PC-3 (cell line): ENCODE measurements around the gene ANLN.

Experiments
- EZH2 ChIP-seq: fragments of 300-600 bp; sonication (generic); IDR thresholded peaks from one replicate; pipeline ENCODE4 v1.6.1; 2017; ENCODE audit warnings: antibody characterized with exemption, mild to moderate bottlenecking, low read length; ENCODE audit not compliant: unreplicated experiment
- EZH2phosphoT487 ChIP-seq: fragments of 300-600 bp; sonication (generic); IDR thresholded peaks from 2 replicates; pipeline ENCODE4 v1.6.1; 2018; ENCODE audit warnings: mild to moderate bottlenecking, antibody characterized with exemption, low read length, borderline replicate concordance
- TF ChIP-seq, protein P1 (sequence below): fragments of 300-600 bp; sonication (generic); conservative IDR thresholded peaks from 2 replicates; pipeline ENCODE4 v1.5.1; 2017; ENCODE audit warnings: antibody characterized with exemption, low read depth, mild to moderate bottlenecking, low read length

DNA sequence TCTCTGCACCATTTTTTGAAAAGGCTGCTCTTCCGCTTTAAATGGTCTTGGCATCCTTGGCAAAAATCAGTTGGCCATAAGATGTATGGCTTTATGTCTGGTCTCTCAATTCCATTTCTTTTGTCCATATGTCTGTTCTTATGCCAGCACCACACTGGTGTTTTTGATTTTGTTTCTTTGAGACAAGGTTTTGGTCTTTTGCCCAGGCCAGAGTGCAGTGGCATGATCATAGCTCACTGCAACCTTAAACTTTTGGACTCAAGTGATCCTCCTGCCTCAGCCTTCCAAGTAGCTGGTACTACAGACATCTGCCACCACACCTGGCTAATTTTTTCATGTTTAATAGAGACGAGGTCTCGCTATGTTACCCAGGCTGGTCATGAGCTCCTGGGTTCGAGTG lies 48.5 kb downstream of the ANLN start:
- TF ChIP-seq, protein P1, sequence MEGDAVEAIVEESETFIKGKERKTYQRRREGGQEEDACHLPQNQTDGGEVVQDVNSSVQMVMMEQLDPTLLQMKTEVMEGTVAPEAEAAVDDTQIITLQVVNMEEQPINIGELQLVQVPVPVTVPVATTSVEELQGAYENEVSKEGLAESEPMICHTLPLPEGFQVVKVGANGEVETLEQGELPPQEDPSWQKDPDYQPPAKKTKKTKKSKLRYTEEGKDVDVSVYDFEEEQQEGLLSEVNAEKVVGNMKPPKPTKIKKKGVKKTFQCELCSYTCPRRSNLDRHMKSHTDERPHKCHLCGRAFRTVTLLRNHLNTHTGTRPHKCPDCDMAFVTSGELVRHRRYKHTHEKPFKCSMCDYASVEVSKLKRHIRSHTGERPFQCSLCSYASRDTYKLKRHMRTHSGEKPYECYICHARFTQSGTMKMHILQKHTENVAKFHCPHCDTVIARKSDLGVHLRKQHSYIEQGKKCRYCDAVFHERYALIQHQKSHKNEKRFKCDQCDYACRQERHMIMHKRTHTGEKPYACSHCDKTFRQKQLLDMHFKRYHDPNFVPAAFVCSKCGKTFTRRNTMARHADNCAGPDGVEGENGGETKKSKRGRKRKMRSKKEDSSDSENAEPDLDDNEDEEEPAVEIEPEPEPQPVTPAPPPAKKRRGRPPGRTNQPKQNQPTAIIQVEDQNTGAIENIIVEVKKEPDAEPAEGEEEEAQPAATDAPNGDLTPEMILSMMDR, result no peak
- TF ChIP-seq EZH2 (no peak), EZH2phosphoT487 (no peak)
